Thoracic aorta (tissue), 2 donors: ENCODE results near the gene MMAB. TPM values are rescaled to one million over a fixed set of nuclear protein-coding genes. Genes with fewer than 3 reads are reported as not detected.

Experiments used
- ATAC-seq: fragments of 150-250 bp; one replicate; pipeline ENCODE4 v1.8.0; 2017; ENCODE audit warnings: low read depth; ENCODE audit not compliant: insufficient number of reproducible peaks, low FRiP score
- DNase-seq: peaks from one replicate; pipeline ENCODE4 v3.0.0-alpha.2; 2020; ENCODE audit warnings: low spot score
- H3K27ac ChIP-seq, 2 donors: fragments of 200-600 bp; sonication (generic); 1 replicate in 1 of 2; 2 replicates in 1 of 2; pipeline ENCODE4 v1.5.1; 2016; ENCODE audit warnings: mild to moderate bottlenecking in 2 of 2, moderate library complexity in 2 of 2
- H3K27me3 ChIP-seq: fragments of 200-600 bp; sonication (generic); replicated peaks from 2 replicates; pipeline ENCODE4 v1.6.0; 2016; ENCODE audit warnings: mild to moderate bottlenecking; ENCODE audit not compliant: insufficient read depth
- H3K36me3 ChIP-seq: fragments of 200-600 bp; sonication (generic); one replicate; pipeline ENCODE4 v1.5.1; 2016
- H3K4me1 ChIP-seq, 2 donors: fragments of 200-600 bp; sonication (generic); 1 replicate in 1 of 2; 2 replicates in 1 of 2; pipeline versions ENCODE4 v1.5.1 to v1.6.0; 2016; ENCODE audit warnings: low read depth in 2 of 2, mild to moderate bottlenecking in 1 of 2; ENCODE audit not compliant: control insufficient read depth in 1 of 2
- H3K4me3 ChIP-seq: fragments of 200-600 bp; sonication (generic); 2 replicates; pipeline ENCODE4 v1.5.1; 2016; ENCODE audit warnings: mild to moderate bottlenecking
- H3K9me3 ChIP-seq: fragments of 200-600 bp; sonication (generic); 2 replicates; pipeline ENCODE4 v1.5.1; 2016
- CTCF ChIP-seq: fragments of 200-600 bp; sonication (generic); IDR thresholded peaks from one replicate; pipeline ENCODE4 v1.5.1; 2019; ENCODE audit warnings: antibody characterized with exemption
- total RNA-seq, 2 donors: library from RNA; depleted of rRNA; stranded (reverse); fragments of >200 nt; gene quantifications; one replicate each; pipeline versions ENCODE4 v1.1.0 to v1.2.3, GENCODE V29; 2016

MMAB gene
- total RNA-seq, 2 donors from 2014 or later: 18.7 to 32.4 TPM

DNA sequence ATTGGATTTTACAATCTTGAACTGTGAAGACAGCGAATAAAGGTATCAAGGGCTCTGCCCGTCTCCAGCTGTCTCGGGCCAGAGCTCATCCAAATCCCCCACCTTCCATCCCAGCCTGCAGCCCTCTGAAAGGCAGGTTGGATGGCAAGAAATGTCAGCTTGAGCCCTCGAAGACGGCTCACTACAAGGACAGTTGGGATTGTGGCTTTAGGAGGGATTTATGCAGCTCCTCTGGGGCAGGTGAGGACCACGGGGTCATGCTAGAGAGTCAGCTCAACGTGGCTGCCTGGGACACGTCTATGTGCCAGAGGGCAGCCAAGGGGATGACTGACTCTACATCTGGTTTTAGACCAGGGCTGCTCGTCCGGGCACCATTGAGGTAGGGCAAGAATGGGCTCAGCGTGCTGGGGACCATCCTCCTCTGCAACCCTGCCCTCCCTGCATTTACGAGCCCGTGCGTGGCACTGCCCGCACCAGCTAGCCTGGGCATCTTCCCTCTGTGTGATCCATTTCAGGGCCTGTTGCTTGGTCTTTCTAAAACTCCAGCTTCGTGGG lies 16.5 kb upstream of the MMAB start:
- Histone ChIP-seq H3K9me3 (no peaks in the 10 kb centered on the region), H3K36me3 (peaks cover 20% of the 10 kb centered on the region)
- ATAC-seq: no peak

GRCh38 chr12:109589240-109589590 lies 15.9 kb upstream of the MMAB start:
- no peak for ATAC-seq
- no peak for TF ChIP-seq CTCF
- Histone ChIP-seq H3K4me1 (no peaks in the 10 kb centered on the region), H3K27me3 (no peaks in the 10 kb centered on the region), H3K9me3 (no peaks in the 10 kb centered on the region), H3K27ac (no peak overlapping the region), H3K4me3 (no peak overlapping the region), H3K36me3 (peaks cover 20% of the 10 kb centered on the region)
- no peak for DNase-seq

More for the DNA sequence above, 16.5 kb upstream of the MMAB start:
- no peaks in the 10 kb centered on the region for H3K27me3 ChIP-seq
- no peak overlapping the region for H3K4me3 ChIP-seq
- no peak for DNase-seq
- no peak for TF ChIP-seq CTCF
- no peak overlapping the region for H3K27ac ChIP-seq
- no peaks in the 10 kb centered on the region for H3K4me1 ChIP-seq

DNA sequence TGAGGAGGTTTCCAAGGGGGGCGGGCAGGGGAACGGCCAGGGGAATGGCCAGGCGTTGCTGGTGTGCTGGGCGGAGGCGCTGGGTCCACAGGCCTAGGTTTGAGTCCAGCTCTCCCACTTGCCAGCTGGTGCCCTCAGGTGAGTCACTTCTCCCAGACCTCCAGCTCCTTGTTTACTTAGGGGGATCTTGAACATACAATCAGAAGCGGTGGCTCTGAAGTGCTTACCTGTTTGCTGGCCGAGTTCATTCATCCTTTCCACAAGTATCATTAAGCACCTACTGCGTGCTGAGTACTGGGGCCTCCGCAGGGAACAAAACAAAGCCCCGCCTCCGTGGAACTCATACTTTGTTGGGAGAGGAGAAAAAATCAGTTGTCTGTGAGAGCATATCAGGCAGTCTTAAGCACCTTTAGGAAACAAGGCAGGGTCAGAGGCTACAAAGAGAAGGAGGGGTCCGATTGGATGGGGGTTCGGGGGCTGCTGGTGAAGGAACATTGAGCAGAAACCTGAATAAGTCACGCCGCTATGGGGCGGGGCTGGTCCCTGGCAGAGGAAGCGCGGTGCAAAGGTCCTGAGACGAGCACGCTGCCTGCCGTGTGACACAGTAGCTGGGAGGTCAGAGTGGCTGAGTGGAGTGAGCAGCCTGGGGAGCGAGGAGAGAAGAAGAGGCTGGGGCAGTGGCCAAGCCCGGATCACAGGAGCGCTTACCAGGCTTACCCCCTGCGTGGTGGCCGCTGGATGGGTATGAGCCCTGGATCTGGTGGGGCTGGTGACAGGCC lies 15.3 kb upstream of the MMAB start:
- Histone ChIP-seq H3K27me3 (no peaks in the 10 kb centered on the region), H3K4me1 (no peaks in the 10 kb centered on the region), H3K4me3 (no peak overlapping the region), H3K36me3 (peaks cover 20% of the 10 kb centered on the region), H3K9me3 (no peaks in the 10 kb centered on the region), H3K27ac (no peak overlapping the region)
- DNase-seq (no peak), ATAC-seq (no peak)
- TF ChIP-seq CTCF: no peak

GRCh38 chr12:109587921-109588320 lies 14.6 kb upstream of the MMAB start:
- ATAC-seq (no peak), DNase-seq (no peak)
- H3K4me1 ChIP-seq: no peaks in the 10 kb centered on the region
- no peaks in the 10 kb centered on the region for H3K27me3 ChIP-seq
- no peaks in the 10 kb centered on the region for H3K9me3 ChIP-seq
- no peak overlapping the region for H3K27ac ChIP-seq
- TF ChIP-seq CTCF: no peak
- no peak overlapping the region for H3K4me3 ChIP-seq
- H3K36me3 ChIP-seq: peaks cover 20% of the 10 kb centered on the region

DNA sequence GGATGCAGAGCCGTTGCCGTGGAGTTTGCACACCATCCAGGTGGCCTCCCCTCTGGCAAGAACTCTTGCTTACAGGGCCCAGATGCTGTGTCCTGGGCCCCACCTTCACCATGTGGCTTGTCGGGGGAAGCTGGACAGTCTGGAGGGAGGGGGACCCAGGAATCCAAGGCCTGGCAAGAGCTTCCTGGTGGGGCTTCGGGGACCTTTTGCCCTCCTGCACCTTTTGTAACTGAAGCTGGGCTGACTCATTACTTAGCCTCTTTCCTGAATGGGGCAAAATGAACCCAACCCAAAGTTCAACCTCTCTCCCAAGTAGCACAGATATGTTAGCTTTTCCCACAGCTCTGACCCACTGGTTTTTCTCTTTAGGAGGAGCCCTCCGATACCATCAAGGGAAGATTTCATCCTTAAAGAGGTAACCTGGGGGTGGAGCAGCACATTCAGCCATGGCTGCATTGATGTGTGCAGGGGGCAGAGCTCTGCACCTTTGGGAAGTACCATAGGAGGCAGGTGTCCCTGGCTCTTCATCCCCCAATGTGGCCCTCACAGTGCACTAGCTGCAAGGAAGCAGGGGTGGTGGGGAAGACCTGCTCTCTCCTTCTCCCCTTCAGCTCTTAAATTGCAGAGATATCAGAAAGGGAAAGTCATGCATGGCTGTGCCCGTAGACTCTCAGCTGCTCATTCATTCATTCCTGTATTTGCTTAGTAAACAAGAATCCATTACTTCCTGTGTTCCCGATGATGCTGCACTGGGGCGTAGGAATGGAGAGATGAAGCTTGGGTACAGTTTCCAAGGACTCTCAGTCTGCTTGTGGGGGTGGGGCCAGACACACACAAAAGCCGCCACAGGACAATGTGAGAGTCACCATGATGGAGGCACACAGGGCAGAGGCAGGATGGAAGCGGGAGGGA lies 13.3 kb upstream of the MMAB start:
- Histone ChIP-seq H3K27me3 (no peaks in the 10 kb centered on the region), H3K4me1 (no peaks in the 10 kb centered on the region), H3K9me3 (no peaks in the 10 kb centered on the region), H3K36me3 (peaks cover 20% of the 10 kb centered on the region), H3K27ac (no peak overlapping the region), H3K4me3 (no peak overlapping the region)
- ATAC-seq (no peak), DNase-seq (no peak)
- TF ChIP-seq CTCF: no peak
